ENCODE measurements around the gene ATP6V1C2.

DNA sequence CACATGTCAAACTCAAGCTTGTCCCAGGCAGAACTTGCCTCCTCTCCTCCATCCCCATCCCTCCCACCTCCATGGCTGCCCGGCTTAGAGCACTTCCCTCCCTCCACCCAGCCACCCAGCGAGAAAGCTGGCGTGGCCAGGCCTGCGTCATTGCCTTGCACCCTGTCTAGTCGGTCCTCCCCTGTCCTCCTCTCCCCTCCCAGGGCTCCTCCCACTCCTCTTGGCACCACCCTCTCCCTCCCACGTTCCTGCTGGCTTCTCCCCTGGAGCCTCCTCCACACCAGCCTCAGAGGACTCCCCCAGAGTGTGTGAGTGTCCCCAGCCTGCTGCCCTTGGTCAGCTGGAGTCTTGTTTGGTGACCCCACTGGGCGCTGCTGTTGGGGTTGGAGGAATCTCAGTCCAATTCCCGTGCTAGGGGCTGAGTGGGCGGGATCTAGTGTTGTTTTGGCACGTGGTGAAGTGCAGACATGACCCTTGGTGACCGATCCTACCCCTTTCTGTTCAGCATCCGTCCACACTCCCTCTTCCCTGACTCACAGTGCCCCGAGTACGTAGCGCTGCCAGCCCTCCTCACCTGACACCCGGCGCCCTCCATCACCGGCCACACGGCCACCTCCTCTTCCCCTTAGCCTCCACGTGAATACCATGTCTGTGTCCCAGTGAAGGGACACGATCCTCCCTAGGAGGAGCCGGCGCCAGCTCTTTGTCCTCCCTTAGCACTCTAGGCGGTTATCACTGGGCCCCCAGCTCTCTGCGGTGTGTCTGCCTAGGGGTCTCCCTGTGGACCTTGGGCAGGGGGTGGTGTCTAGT is 41.4 kb downstream of the ATP6V1C2 start:
- TF ChIP-seq POLR2A (IDR thresholded peaks at IDR 0.05) = no peak
- TF ChIP-seq, protein P1, sequence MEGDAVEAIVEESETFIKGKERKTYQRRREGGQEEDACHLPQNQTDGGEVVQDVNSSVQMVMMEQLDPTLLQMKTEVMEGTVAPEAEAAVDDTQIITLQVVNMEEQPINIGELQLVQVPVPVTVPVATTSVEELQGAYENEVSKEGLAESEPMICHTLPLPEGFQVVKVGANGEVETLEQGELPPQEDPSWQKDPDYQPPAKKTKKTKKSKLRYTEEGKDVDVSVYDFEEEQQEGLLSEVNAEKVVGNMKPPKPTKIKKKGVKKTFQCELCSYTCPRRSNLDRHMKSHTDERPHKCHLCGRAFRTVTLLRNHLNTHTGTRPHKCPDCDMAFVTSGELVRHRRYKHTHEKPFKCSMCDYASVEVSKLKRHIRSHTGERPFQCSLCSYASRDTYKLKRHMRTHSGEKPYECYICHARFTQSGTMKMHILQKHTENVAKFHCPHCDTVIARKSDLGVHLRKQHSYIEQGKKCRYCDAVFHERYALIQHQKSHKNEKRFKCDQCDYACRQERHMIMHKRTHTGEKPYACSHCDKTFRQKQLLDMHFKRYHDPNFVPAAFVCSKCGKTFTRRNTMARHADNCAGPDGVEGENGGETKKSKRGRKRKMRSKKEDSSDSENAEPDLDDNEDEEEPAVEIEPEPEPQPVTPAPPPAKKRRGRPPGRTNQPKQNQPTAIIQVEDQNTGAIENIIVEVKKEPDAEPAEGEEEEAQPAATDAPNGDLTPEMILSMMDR (IDR thresholded peaks at IDR 0.05) = no peak
